H9 (cell line): ENCODE measurements around the gene CCDC3. TPM values are rescaled to one million over a fixed set of nuclear protein-coding genes. Genes with fewer than 3 reads are reported as not detected.

Experiments used
- DNase-seq: peaks from one replicate; pipeline ENCODE4 v3.0.0-alpha.2; 2017
- H2AFZ ChIP-seq: one replicate; pipeline ENCODE4 v1.6.1; 2013; ENCODE audit warnings: mild to moderate bottlenecking, low read length, control low read depth, moderate library complexity
- H2AK5ac ChIP-seq: 2 replicates; pipeline ENCODE4 v1.6.1; 2013; ENCODE audit warnings: low read length, control low read depth, mixed read lengths; ENCODE audit not compliant: insufficient read length
- H2BK120ac ChIP-seq: one replicate; pipeline ENCODE4 v1.6.1; 2013; ENCODE audit warnings: low read depth, mild to moderate bottlenecking, low read length, control low read depth, inconsistent platforms; ENCODE audit not compliant: poor library complexity, severe bottlenecking
- H2BK12ac ChIP-seq: 2 replicates; pipeline ENCODE4 v1.6.1; 2013; ENCODE audit warnings: low read length, control low read depth, mixed read lengths, low read depth; ENCODE audit not compliant: insufficient read length
- H2BK15ac ChIP-seq: 2 replicates; pipeline ENCODE4 v1.6.1; 2013; ENCODE audit warnings: low read depth, low read length, control low read depth
- H2BK20ac ChIP-seq: one replicate; pipeline ENCODE4 v1.6.1; 2013; ENCODE audit warnings: low read depth, mild to moderate bottlenecking, low read length, control low read depth, inconsistent platforms; ENCODE audit not compliant: poor library complexity, severe bottlenecking
- H2BK5ac ChIP-seq: 2 replicates; pipeline ENCODE4 v1.6.1; 2013; ENCODE audit warnings: low read length, control low read depth, mixed read lengths; ENCODE audit not compliant: insufficient read length
- H3K14ac ChIP-seq: 2 replicates; pipeline ENCODE4 v1.6.1; 2013; ENCODE audit warnings: low read length, control low read depth; ENCODE audit not compliant: insufficient read depth
- H3K18ac ChIP-seq: 2 replicates; pipeline ENCODE4 v1.6.1; 2013; ENCODE audit warnings: low read depth, mild to moderate bottlenecking, mixed read lengths, low read length, control low read depth; ENCODE audit not compliant: insufficient read length
- H3K23ac ChIP-seq: 2 replicates; pipeline ENCODE4 v1.6.1; 2013; ENCODE audit warnings: low read length, control low read depth, mixed read lengths, low read depth; ENCODE audit not compliant: insufficient read length
- H3K23me2 ChIP-seq: 2 replicates; pipeline ENCODE4 v1.6.1; 2013; ENCODE audit warnings: low read depth, mild to moderate bottlenecking, mixed read lengths, low read length, control low read depth; ENCODE audit not compliant: insufficient read length, poor library complexity, severe bottlenecking
- H3K27ac ChIP-seq: 2 replicates; pipeline ENCODE4 v1.5.1; 2013; ENCODE audit warnings: low read length, control low read depth, mixed read lengths, low read depth; ENCODE audit not compliant: insufficient read length
- H3K27me3 ChIP-seq: 2 replicates; pipeline ENCODE4 v1.6.1; 2013; ENCODE audit warnings: low read length, control low read depth, inconsistent platforms; ENCODE audit not compliant: insufficient read depth
- H3K4ac ChIP-seq: 2 replicates; pipeline ENCODE4 v1.6.1; 2013; ENCODE audit warnings: low read depth, mild to moderate bottlenecking, control low read depth, inconsistent platforms, low read length, moderate library complexity
- H3K4me1 ChIP-seq: 2 replicates; pipeline ENCODE4 v1.6.1; 2013; ENCODE audit warnings: low read length, control low read depth, inconsistent platforms; ENCODE audit not compliant: insufficient read depth
- H3K4me2 ChIP-seq: 2 replicates; pipeline ENCODE4 v1.6.1; 2013; ENCODE audit warnings: low read length, control low read depth, mixed read lengths; ENCODE audit not compliant: insufficient read length, insufficient read depth
- H3K56ac ChIP-seq: 2 replicates; pipeline ENCODE4 v1.6.1; 2013; ENCODE audit warnings: low read depth, mild to moderate bottlenecking, mixed read lengths, low read length, control low read depth; ENCODE audit not compliant: insufficient read length
- H3K79me1 ChIP-seq: 2 replicates; pipeline ENCODE4 v1.6.1; 2013; ENCODE audit warnings: low read depth, mild to moderate bottlenecking, moderate library complexity, low read length, control low read depth, inconsistent platforms; ENCODE audit not compliant: insufficient read depth, poor library complexity, severe bottlenecking
- H3K79me2 ChIP-seq: 2 replicates; pipeline ENCODE4 v1.6.1; 2013; ENCODE audit warnings: low read length, control low read depth, inconsistent platforms; ENCODE audit not compliant: insufficient read depth
- H3K9ac ChIP-seq: 2 replicates; pipeline ENCODE4 v1.6.1; 2013; ENCODE audit warnings: low read length, control low read depth, mixed read lengths; ENCODE audit not compliant: insufficient read length; ENCODE audit errors: extremely low read depth
- H3K9me3 ChIP-seq: one replicate; pipeline ENCODE4 v1.6.1; 2013; ENCODE audit warnings: low read depth, low read length, inconsistent platforms; ENCODE audit not compliant: control insufficient read depth
- H3T11ph ChIP-seq: one replicate; pipeline ENCODE4 v1.6.1; 2013; ENCODE audit warnings: mild to moderate bottlenecking, low read length, control low read depth, inconsistent platforms
- H4K20me1 ChIP-seq: one replicate; pipeline ENCODE4 v1.6.1; 2013; ENCODE audit not compliant: control insufficient read depth, insufficient read length, insufficient read depth
- H4K5ac ChIP-seq: 2 replicates; pipeline ENCODE4 v1.6.1; 2013; ENCODE audit warnings: low read depth, mild to moderate bottlenecking, mixed read lengths, low read length, control low read depth; ENCODE audit not compliant: insufficient read length
- H4K8ac ChIP-seq: replicated peaks from 2 replicates; pipeline ENCODE4 v1.6.1; 2013; ENCODE audit warnings: low read length, control low read depth, mixed read lengths, low read depth; ENCODE audit not compliant: insufficient read length
- H4K91ac ChIP-seq: 2 replicates; pipeline ENCODE4 v1.6.1; 2013; ENCODE audit warnings: low read depth, mild to moderate bottlenecking, moderate library complexity, mixed read lengths, low read length, control low read depth; ENCODE audit not compliant: insufficient read length
- H3K27ac Mint-ChIP-seq, 3 experiments: 2 replicates in 2 of 3; 3 replicates in 1 of 3; pipeline ENCODE4 v1.8.0; 2020 to 2021; ENCODE audit warnings: mixed read lengths in 3 of 3, mild to moderate bottlenecking in 1 of 3, moderate library complexity in 1 of 3
- H3K27me3 Mint-ChIP-seq: 2 replicates; pipeline ENCODE4 v1.8.0; 2021; ENCODE audit warnings: low read depth, mild to moderate bottlenecking, moderate library complexity, mixed read lengths
- H3K36me3 Mint-ChIP-seq, 3 experiments: 2 replicates in 2 of 3; 3 replicates in 1 of 3; pipeline ENCODE4 v1.8.0; 2020 to 2021; ENCODE audit warnings: low read depth in 3 of 3, mixed read lengths in 3 of 3; ENCODE audit not compliant: insufficient read depth in 1 of 3
- H3K4me1 Mint-ChIP-seq, 2 experiments: 2 replicates each; pipeline ENCODE4 v1.8.0; 2020; ENCODE audit warnings: mixed read lengths in 2 of 2
- H3K4me3 Mint-ChIP-seq, 2 experiments: 2 replicates in 1 of 2; 3 replicates in 1 of 2; pipeline ENCODE4 v1.8.0; 2020 to 2021; ENCODE audit warnings: mild to moderate bottlenecking in 2 of 2, mixed read lengths in 2 of 2, moderate library complexity in 1 of 2
- H3K9me3 Mint-ChIP-seq, 2 experiments: 2 replicates in 1 of 2; 3 replicates in 1 of 2; pipeline ENCODE4 v1.8.0; 2020; ENCODE audit warnings: mild to moderate bottlenecking in 2 of 2, mixed read lengths in 2 of 2, moderate library complexity in 1 of 2
- WGBS: extraction: QIAGEN DNeasy Blood & Tissue Kit; methylation state at CpG from one replicate; pipeline ENCODE4 v1.1.7; 2013; ENCODE audit warnings: missing lambda C conversion rate, low lambda C conversion rate, mixed read lengths; ENCODE audit not compliant: insufficient read length; ENCODE audit errors: extremely low coverage; 5-methylcytosine and 5-hydroxymethylcytosine counted together
- total RNA-seq: library from RNA; stranded (reverse); gene quantifications from 2 replicates; pipeline ENCODE4 v1.2.1, GENCODE V29; 2021
- TF ChIP-seq, protein P1 (sequence below): fragments of 200-600 bp; sonication (generic); conservative IDR thresholded peaks from 3 replicates; pipeline ENCODE4 v1.8.0; 2021; ENCODE audit warnings: antibody characterized with exemption, mild to moderate bottlenecking

The CCDC3 gene
- total RNA-seq, 1 experiment from 2014 or later: 2.3 TPM

- no peak overlapping the region for H3K27ac ChIP-seq
- H3K4me1 Mint-ChIP-seq: peaks cover 21 to 22% of the 10 kb centered on the region in 2 experiments
- H2BK12ac ChIP-seq: no peak overlapping the region
- no peak overlapping the region for H3K9ac ChIP-seq
- H3K79me1 ChIP-seq: no peaks in the 10 kb centered on the region
- no peak overlapping the region for H2AFZ ChIP-seq
- H3K27ac Mint-ChIP-seq: no peak overlapping the region
- H4K20me1 ChIP-seq: no peaks in the 10 kb centered on the region
- no peak overlapping the region for H3K4ac ChIP-seq
- no peaks in the 10 kb centered on the region for H3K4me1 ChIP-seq
- no peak overlapping the region for H4K91ac ChIP-seq
- DNase-seq: no peak
- H2BK20ac ChIP-seq: no peak overlapping the region
- no peak overlapping the region for H2BK5ac ChIP-seq
- no peaks in the 10 kb centered on the region for H3K27me3 Mint-ChIP-seq
- H3K14ac ChIP-seq: no peak overlapping the region
- H3K56ac ChIP-seq: no peak overlapping the region
- H2BK15ac ChIP-seq: no peak overlapping the region
- H3K36me3 Mint-ChIP-seq: peaks cover 2 to 23% (median 8%) of the 10 kb centered on the region in 3 experiments; a peak in 4 of 7 replicates
- H3K4me2 ChIP-seq: no peak overlapping the region
- no peak overlapping the region for H3K18ac ChIP-seq
- no peak overlapping the region for H4K5ac ChIP-seq
- no peak overlapping the region for H3T11ph ChIP-seq
- H3K23ac ChIP-seq: no peak overlapping the region
- no CpG with 5 or more reads among the region's 1 CpG for WGBS
- no peak overlapping the region for H3K4me3 Mint-ChIP-seq
- TF ChIP-seq, protein P1, sequence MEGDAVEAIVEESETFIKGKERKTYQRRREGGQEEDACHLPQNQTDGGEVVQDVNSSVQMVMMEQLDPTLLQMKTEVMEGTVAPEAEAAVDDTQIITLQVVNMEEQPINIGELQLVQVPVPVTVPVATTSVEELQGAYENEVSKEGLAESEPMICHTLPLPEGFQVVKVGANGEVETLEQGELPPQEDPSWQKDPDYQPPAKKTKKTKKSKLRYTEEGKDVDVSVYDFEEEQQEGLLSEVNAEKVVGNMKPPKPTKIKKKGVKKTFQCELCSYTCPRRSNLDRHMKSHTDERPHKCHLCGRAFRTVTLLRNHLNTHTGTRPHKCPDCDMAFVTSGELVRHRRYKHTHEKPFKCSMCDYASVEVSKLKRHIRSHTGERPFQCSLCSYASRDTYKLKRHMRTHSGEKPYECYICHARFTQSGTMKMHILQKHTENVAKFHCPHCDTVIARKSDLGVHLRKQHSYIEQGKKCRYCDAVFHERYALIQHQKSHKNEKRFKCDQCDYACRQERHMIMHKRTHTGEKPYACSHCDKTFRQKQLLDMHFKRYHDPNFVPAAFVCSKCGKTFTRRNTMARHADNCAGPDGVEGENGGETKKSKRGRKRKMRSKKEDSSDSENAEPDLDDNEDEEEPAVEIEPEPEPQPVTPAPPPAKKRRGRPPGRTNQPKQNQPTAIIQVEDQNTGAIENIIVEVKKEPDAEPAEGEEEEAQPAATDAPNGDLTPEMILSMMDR: no peak
- H3K27me3 ChIP-seq: no peaks in the 10 kb centered on the region
- H2AK5ac ChIP-seq: no peak overlapping the region
- no peak overlapping the region for H2BK120ac ChIP-seq
- peaks cover 10% of the 10 kb centered on the region in 2 experiments; a peak in 3 of 5 replicates for H3K9me3 Mint-ChIP-seq
- no peaks in the 10 kb centered on the region for H3K9me3 ChIP-seq
- H3K23me2 ChIP-seq: no peaks in the 10 kb centered on the region
- H4K8ac ChIP-seq: no peak overlapping the region
- no peaks in the 10 kb centered on the region for H3K79me2 ChIP-seq
These were observed 56.6 kb downstream of the CCDC3 start for GRCh38 chr10:12944931-12945330.
